NCI-H2171 treated with DMSO at 0.1 percent for 48 hours (cell line): ENCODE data around the gene FCN1.
"Not testable (repeated sequence)": the region's sequence is repeated elsewhere in the genome, so short reads cannot be mapped to it uniquely, and the experiment has no call there.

Experiments
- DNase-seq: peaks from one replicate; lab custom pipeline; 2025; lab: John Stamatoyannopoulos, UW

Gene FCN1

GRCh38 chr9:134917431-134918373 lies at the start of gene FCN1:
TSS of gene FCN1 (minus strand) at chr9:134917912. CDS start at chr9:134917871, 41 bp downstream.
- DNase-seq, result no peak

GRCh38 chr9:134966697-134967546 lies 49.2 kb upstream of the FCN1 start:
- no peak for DNase-seq

DNA sequence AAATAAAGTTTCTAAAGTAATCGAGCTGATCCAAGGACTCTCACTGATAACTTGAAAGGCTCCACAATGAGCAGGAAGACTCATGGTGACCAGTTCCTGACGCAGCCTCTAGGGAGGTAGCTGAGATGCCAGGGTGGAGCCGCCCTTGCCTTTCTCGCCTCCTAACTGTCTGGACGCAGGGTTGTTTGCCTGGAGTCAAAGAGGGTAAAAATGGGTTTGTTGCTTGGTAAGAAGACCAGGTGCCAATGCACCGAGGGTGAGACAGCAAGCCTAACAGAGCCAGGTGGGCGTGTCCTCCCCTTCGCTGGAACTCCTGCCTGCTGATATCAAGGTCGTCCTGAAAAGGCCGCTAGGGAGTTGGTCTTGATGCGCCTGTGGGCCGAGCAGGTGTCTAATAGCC lies 48.6 kb upstream of the FCN1 start:
- DNase-seq, result no peak

- DNase-seq, result no peak
These were observed 48.1 kb upstream of the FCN1 start for GRCh38 chr9:134965851-134966250.

GRCh38 chr9:134965411-134965810 lies 47.7 kb upstream of the FCN1 start:
- no peak for DNase-seq

- DNase-seq, result no peak
These were observed 46.8 kb upstream of the FCN1 start for GRCh38 chr9:134964271-134965055.

DNA sequence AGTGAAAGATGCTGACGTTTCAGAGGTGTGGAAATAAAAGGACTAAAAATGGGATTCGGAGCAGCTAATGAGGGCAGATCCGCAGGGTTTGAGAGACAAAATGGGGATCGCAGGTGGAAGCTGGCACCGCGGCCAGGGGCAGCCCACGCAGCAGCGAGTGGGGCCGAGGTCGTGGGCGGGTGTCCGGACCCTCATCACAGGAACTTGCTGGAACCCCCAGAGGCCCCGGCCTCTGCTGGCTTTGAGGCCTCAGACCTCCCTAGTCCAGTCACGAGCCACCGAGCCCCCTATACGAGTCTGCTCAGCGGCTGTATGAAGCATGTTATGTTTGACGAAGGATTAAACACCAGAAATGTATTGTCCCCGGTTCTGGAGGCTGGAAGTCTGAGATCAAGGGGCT lies 45.8 kb upstream of the FCN1 start:
- DNase-seq, result no peak

DNA sequence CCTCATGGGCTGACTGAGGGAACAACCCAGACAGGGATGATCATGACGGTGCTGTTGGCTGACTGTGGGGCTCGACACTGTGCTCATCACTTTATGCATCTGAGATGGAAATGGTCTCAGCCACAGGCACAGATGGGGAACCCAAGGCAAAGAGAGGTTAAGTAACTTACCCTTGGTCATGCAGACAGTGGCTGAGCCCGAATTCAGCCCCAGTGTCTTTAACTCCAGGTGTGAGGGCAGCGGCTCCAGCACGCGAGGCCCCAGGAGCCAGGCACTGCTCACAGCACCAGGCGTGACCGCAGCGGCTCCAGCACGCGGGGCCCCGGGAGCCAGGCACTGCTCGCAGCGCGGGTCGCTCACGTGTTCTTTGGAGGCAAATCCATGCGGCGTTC lies 45.3 kb upstream of the FCN1 start:
- no peak for DNase-seq

DNA sequence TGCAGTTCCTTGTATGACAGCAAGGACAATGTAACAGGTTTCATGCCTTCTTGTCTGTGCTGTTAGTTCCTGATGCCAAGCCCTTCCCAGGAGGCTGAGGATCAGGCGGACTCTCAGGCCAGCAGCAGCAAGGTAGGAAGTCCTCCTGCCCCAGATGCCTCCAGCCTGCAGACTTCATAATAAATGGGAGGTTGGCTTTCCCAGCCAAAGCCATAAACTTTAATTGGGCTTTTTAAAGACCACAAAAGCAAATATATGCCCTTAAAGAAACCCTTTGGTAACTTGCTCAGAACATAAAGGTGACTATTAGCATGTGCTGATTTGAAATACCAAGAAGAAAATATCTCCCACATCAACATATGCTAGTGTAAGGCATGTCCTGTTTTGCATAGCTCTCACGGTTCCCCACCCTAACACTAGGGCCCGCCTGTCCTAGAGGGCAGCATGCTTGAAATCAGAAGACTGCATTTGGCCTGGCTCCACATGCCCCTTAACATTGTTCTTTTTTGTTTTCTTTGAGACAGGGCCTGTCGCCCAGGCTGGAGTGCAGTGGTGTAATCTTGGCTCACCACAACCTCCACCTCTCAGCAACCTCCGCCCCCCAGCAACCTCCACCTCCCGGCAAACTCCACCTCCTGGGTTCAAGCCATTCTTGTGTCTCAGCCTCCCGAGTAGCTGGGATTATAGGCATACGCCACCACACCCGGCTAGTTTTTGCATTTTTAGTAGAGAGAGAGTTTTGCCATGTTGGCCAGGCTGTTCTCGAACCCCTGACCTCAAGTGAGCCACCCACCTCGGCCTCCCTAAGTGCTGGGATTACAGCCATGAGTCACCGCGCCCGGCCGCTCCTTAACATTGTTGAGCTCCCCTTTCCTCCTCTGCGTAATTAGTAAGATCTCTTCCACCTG lies 44.6 kb upstream of the FCN1 start:
- no peak for DNase-seq

- no peak for DNase-seq
These were observed 43.8 kb upstream of the FCN1 start for GRCh38 chr9:134961331-134962064.

- no peak for DNase-seq
These were observed 43.0 kb upstream of the FCN1 start for GRCh38 chr9:134960701-134961181.

- no peak for DNase-seq
These were observed 42.2 kb upstream of the FCN1 start for GRCh38 chr9:134959971-134960310.

- DNase-seq, result no peak
These were observed 41.6 kb upstream of the FCN1 start for GRCh38 chr9:134959126-134959970.

DNA sequence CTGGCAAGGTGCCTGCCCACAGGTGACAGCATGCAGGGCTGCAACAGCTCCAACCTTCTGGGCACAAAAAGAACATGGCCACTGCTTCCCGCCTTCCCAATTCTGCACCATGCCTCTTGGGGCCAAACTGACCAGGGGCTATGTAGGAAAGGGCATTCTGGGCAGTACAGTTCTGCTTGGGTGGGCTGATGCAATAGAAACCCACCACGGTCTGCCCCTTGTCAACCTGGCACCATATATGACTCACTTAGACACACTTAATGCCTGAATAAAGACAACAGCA lies 40.2 kb upstream of the FCN1 start:
- DNase-seq, result no peak

- no peak for DNase-seq
These were observed 39.6 kb upstream of the FCN1 start for GRCh38 chr9:134957165-134957944.

- DNase-seq, result not testable (repeated sequence)
These were observed 38.7 kb upstream of the FCN1 start for GRCh38 chr9:134956387-134956786.

DNA sequence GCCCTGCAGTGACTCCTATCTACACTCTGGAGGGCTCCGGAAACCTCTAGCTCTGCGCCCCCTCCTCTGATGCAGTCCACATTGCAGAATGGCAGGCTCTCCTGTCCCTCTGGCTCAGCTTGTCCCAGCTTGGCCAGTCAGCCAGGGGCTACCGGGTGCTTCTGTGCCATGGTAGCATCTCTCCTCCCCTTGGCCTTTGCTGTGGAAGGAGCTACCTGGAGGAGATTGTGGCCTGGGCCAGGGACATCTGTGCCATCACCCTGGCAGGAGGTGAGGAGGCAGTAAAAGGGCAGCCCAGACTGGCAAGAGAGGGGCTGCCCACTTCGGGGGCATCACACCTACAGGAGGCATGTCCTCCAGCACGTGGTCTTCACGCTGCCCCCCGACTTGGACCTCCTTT lies 38.1 kb upstream of the FCN1 start:
- DNase-seq, result no peak

DNA sequence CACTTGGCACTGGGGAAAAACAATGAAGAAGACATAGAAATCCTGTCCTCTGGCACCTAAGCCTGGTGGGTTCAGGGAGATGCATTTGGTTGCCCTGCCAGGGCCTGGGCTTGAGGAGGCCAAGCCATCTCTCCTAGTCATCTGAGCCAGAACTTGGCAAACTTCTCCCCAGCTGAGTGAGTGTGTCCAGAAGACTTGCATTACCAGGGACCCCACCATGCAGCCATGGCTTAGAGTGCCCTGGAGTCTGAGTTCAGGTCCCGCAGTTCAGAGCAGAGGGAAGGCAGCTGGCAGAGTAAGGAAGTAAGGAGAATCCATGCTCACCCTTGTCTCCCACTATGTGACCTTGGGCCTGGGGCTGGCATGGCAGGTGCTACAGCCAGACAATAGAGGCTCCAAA lies 37.4 kb upstream of the FCN1 start:
- DNase-seq, result no peak

DNA sequence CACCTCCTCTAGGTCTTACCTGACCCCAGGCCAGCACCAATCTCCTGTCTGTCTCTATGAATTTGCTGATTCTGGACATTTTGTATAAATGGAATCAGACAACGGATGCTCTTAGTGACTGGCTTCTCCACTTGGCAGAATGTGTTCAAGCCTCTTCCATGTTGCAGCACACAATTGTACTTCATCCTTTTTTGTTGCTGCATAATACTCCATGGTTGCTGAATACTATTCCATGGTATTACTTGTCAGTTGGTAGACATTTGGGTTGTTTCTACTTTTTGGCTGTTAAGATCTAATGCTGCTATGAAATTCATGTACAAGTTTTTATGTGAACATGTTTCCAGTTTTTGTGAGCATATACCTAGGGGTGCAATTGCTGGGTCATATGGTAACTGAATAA lies 34.3 kb upstream of the FCN1 start:
- no peak for DNase-seq
